Stimulated activated CD4-positive, alpha-beta T cell treated with anti-CD3 and anti-CD28 coated beads, Interleukin-1b, Interleukin-23, amount 100 ng/mL, for 48 hours (primary cell): ENCODE measurements around the gene DAAM2.

Experiments used
- DNase-seq: peaks from one replicate; pipeline ENCODE4 v3.0.0-alpha.2; 2020

DAAM2 gene

DNA sequence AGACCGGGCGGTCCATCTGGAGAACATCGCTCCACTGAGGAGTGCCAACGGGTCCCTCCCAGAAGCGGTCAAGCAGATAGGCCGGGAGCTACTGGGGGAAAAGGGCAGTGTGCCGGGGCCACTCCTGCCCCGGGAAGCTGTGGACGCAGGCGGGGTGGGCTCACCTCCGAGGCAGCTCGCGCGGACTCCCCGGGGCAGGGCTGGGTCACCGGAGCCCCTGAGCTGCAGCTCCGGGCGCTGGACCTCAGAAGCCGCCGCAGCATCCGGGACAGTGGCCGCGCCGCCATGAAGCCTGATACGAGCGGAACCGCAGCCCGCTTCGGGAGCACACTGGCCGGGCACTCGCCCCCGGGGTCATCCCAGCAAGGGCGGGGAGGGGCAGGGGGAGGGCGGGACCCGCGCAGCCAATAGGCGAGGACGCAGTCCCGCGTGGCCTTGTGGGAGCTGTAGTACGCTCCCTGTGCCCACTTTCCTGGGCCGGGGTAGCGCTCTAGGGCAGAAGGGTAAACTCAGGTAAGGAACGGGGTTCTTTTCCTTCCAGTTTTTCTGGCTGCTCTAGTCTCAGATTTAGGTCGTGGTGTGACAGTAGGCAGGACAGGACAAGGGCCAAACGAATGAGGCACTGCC, 142.1 kb downstream of the DAAM2 start, which contains the start of gene MOCS1:
Gene MOCS1 (minus strand): TSS at position 332 of the 627 bp plus-strand sequence. CDS start 45 bp downstream, at position 287.
- DNase-seq, result peak; percentile 45

DNA sequence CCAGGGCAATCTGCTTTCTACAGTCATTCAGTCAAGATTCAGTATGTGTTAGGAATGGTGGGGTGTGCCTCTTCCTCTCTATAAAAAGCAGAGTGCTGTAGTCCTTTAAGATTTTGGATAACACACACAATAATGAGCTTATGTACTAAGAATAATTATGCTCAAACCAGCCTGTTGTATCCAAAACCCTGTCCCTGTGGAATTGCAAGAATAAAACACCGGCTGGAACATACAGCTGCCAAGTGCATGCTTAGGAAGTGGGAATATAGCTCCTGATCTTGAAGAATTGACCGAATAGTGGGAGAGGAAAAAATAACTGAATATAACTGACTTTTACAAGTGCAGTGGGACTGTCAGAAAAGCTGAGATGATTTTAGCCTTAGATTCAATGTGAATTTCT, 143.1 kb downstream of the DAAM2 start:
- no peak for DNase-seq

DNA sequence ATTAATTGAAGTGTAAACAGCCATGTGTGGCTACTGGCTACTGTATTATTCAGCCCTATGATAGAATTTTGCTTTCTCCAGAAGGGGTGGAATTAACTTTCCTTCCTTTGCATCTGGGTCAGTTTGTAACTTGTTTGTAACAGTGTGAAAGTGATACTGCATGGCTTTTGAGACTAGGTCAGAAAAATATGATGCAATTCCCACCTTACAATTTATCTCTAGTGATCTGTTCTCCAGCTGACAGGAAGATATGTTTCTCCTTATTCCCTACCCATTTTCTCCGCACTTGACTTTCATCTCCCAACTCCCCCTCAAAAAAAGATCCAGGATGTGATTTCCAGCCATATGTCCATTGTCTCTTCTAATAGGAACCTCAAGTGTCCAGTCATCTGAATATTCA, 144.7 kb downstream of the DAAM2 start:
- no peak for DNase-seq

DNA sequence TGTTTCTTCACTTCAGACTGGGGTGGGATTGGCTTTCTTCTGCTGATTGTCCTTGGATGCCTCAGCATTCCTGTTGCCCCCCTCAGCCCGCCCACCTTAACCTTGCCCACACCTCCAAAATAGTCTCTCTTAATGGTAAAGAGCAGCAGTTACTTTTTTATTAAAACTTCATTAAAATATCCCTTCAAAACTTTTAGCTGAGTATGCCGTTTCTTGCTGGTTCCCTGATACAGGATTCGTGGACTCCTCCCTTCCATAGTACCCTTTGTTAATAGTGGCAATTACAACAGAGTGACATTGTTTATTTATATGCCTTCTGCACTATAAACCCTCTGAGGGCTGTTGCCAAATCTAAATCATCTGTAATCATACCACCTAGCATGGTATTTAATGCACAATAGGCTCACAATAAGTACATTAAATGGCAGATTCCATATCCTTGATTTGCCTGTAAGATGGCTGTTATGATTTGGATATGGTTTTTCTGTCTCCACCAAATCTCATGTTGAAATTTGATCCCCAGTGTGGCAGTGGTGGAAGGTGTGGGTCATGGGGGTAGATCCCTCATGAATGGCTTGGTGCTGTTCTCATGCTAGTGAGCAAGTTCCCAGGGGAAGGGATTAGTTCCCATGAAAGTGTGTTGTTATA, 145.6 kb downstream of the DAAM2 start:
- DNase-seq, result no peak

DNA sequence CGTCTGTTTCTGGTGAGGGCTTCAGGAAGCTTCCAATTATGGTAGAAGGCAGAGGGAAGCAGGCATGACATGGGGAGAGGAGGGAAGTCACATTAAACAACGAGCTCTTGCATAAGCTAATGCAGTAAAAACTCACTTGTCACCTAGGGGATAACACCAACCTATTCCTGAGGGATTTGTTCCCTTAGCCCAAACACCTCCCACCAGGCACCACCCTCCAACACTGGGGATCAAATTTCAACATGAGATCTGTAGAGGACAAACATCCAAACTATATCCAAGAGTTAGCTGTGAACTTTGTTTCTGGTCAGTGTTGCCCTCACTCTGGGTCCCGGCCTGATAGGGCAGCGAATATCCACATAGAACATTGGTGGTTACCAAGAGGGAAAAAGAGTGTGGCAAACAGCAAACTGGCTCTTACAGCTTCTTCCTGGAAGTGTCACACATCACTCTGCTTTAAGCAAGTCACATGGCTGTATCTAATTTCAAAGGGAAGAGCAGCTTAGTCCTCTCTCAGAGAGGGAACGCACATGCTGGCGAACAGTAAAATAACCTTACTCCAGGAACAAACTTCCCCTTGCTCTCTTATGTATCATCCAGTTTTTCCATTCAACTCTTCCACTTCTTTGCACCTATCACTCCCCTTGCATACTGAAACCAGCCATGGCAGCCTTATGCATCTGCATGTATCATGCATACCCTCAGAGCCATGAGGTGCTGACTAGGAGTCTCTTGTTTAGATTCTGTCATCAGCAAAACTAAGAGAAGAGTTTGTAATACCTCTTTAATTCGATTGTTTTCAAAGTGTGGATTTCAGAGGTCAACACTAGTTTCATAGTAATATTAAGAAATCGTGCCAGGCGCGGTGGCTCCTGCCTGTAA, 146.8 kb downstream of the DAAM2 start:
- no peak for DNase-seq

DNA sequence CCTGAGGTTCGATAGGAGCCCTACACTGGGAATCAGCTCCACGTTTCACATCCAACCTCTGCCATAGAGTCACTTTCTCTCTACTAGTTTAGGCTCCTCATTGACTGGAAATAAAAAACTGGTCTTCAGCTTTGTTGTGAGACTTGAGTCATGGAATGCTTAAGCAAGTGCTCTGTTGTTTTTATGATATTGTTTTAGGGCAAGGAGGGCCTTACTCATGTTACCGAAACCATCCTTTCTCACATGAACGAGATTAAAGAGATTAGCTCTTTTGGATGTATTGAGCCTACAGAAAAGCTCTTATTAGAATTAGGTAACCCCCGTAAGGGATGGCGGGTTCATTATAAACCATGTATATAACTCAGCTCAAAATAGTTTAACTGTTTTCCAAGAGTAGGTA, 149.0 kb downstream of the DAAM2 start:
- no peak for DNase-seq

DNA sequence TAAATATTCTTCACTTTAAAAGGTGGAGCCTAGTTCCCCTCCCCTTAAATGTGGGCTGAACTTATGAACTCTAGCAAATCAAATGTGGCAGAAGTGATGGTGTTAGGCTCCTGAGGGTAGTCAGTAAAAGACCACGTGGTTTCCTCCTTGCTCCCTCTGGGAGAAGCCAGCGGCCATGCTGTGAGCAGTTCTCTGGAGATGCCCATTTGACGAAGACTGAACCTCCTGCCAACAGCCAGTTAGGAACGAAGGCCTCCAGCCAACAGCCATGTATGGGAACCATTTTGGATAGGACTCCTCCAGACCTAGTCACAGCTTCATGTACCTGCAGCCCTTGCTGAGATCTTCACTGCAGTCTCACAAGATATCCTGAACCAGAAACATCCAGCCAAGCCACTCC, 149.6 kb downstream of the DAAM2 start:
- no peak for DNase-seq

DNA sequence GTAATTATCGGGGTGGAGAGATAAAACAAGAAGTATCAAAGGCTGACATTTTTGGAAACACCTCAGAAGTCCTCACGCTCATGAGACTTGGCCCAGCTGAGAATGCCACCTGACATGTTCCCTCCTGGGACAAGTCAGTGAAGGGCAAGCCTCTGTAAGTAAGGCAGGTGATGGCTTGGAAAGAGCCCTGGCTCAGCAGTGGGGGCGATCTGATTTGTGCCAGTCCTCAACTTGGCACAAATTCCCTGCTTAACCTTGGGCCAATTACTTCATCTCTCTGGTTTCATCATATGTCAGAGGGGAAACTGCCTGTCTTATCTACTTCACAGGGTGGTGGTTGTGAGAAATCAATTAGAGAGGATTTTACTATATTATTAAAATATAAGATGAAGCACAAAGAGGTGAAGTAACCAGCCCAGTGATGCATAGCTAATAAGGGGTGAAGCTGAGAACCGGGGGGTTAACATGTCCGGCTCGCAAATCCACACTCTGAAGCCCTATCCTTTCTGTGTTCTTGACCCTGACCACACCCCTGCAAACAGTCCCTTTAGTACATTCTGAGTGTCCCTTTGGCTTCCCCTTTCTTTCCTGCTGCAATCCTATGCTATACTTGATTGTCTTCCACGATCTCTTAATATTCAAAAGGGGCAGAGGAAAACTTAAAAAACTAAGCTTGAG, 150.9 kb downstream of the DAAM2 start:
- no peak for DNase-seq

DNA sequence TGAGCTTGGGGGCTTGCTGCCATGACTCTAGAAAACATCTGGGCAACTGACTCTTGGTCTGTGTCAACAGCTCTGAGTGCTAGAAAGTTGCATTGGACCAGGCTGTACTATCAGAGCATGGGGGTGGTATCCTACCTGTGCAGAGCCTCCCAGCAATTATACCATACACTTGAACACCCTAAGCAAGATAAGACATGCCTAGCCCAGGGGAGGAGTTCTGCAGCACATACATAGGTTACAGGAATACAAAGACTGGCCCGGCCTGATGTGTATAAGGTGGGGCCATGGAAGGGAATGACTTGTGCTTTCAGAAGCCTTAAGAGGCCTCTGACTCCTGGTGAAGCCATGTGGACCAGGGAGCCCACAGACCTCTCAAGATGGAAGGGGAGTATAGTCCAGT, 153.4 kb downstream of the DAAM2 start:
- no peak for DNase-seq

DNA sequence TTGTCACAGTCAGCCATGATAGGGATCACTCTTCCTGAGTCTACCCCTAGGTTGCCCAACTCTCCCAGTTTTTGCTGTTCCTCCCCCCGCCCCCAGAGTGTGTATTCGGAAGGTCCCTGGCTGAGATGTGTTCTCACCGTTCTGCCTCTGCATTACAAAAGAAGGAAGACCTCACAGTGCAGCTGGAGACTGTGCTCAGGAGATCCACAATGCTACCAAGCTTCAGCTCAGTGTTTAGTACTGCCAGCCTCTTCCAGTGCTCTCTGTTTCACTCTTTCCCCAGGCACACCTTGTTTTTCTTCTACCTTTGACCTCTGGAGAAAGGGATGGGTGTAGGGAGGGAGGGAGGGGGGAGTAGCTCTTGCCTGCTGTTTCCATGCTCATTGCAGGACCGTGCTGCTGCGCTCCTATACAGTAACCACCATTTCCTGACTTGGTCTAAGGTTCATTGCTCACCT, 155.5 kb downstream of the DAAM2 start:
- DNase-seq, result no peak

DNA sequence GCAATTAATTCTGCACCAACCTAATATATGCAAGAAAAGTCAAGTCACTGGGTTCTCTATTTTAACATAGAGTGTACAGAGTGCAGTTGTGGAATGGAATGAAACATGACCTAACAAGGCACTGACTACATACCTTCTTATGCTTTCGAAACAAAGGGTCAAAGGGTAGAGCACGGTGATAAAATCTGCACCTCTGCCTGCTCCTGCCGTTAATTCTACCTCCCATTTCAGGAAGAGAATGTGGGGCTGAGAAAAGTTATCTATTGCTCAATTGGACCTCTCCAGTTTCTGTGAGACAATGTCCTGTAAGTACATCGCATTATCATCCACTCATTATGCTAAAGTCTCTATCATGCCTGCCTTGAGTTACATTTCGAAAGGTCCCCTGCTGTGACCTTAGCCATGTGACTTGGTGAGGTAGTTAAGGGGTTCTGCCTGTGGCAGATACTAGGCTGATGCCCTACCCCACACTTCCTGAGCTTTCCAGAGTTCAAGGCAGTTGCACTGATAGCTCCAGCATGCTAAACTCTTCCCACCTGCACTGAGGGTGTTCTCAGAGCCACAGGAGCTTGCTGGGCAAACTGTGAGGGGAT, 156.1 kb downstream of the DAAM2 start:
- no peak for DNase-seq

DNA sequence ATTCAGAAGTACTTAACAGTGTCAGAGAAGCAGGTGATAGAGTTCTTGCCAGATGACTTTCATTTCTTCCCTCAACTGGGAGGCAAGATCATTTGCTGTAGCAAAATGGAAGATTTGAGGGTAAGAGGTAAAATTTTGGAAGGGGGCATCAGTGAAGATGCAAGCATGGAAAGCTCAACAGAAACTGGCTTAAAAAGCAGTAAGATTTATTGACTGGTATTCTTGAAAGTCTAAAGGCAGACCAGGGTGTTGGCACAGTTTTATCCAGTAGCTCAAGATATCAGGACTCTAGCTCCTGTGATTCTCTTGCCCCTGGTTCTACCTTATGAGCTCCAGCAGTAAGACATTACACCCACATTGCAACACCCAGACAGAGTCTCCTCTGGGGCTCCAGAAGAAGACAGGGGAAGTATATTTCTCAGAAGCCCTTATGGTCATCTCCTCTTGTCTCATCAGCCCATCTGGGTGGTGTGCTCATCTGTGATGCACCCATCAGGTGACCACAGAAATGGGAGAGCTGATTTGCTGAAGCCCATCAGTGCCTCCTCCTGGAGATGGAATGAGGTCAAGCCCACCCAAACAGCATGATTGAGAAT, 158.0 kb downstream of the DAAM2 start:
- no peak for DNase-seq

DNA sequence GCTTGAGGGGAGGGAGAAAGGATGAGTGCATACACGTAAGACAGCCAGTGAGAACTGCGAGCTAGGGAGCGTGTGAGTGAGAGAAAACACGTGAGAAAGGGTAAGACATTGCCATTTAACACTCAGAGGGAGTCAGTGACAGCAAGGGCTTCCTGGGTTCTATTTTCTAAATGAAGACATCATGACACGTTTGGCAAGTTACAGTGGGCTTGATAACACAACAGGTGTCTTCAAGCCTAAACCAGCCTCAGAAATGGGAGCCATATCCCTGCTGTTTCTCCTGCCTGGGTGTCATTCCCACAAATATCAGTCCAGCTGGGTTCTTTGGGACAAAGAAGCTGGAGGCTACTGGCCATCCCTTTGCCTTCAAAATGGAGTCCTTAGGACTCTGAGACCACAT, 159.0 kb downstream of the DAAM2 start:
- DNase-seq, result no peak

DNA sequence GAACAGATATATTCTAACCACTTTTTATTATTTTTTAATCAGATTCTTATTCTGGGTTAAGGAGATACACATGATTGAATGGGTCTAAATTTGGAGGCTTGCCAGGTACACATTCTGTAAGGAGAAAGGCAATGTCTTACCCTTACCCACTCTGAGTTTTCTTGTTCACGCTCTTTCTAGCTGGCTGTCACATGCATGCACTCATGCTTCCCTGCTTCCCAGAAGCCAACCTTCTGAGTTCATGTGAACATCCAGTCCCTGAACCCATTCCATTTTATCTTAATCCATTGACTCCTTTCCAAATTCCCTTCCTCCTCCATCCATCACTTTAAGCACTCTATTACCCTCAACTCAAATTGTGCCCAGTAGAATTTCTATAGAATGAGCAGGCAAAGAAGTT, 159.5 kb downstream of the DAAM2 start:
- DNase-seq, result no peak

DNA sequence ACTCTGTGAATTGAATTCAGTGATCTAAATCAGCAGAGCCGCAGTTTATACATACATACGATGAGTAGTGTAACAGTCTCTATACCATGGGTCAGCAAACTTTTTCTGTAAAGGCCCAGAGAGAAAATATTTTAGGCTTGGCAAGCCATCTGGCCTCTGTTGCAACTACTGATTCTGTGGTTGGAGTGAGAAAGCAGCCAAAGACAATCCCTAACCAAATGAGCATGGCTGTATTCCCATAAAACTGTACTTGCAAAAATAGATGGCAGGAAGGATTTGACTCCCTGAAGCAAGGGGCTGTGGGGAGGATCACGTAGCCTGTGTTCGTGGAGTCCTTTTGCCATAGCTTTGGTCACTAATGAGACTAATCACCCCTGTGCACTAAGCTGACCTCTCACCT, 160.0 kb downstream of the DAAM2 start:
- no peak for DNase-seq

DNA sequence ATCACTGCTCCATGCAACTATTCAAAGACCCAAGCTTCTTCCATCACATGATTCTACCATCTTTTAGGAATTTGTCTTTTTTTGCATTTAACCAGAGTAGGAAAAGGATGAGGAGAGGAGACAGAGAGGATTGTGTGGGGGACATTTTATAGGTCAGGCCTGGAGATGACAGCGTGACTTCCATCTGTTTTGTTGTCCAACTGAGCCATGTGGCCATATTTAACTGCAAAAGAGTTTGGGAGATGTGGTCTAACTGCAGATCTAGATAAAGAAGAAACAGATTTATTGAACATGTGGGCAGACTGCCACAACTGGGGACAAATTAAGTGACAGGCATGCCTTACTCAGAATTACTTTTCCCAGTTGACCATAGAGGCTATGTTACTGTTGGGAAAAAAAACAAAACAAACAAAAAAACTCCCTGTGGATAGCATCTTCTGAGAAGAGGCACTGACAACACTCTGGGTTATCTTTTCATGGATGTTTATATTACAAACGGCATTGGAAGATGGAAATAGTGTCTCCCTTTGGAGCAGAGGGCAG, 161.0 kb downstream of the DAAM2 start:
- no peak for DNase-seq
